MCF 10A (cell line): ENCODE measurements around the gene DET1. TPM values are rescaled to one million over a fixed set of nuclear protein-coding genes. Genes with fewer than 3 reads are reported as not detected.

Experiments
- Bru-seq: library from RNA; stranded (reverse); fragments of 400-500 nt; gene quantifications from one replicate; lab custom pipeline; 2021; lab: Mats Ljungman, UMichigan
- BruChase-seq, 2 experiments: library from RNA; stranded (reverse); fragments of 400-500 nt; gene quantifications; one replicate each; lab custom pipeline; 2021; lab: Mats Ljungman, UMichigan
- BruUV-seq: library from RNA; stranded (reverse); fragments of 400-500 nt; replicated peaks from 2 replicates; lab custom pipeline; 2021; lab: Mats Ljungman, UMichigan
- CTCF ChIA-PET: fragments of 300-600 bp; sonication (Branson Sonifier 250); formaldehyde crosslinking; extraction: SDS; loops from one replicate; lab custom pipeline; 2021; ENCODE audit warnings: antibody characterized with exemption, inconsistent platforms; lab: Yijun Ruan, JAX
- POLR2A ChIA-PET: fragments of 300-600, 350-650 bp; sonication (Branson Sonifier 250); formaldehyde crosslinking; extraction: SDS; loops from one replicate; lab custom pipeline; 2020; ENCODE audit warnings: antibody characterized with exemption, inconsistent platforms; lab: Yijun Ruan, JAX
- DNase-seq: peaks from one replicate; pipeline ENCODE4 v3.0.0-alpha.2; 2018; ENCODE audit not compliant: unreplicated experiment
- H3K27ac Mint-ChIP-seq: one replicate; pipeline ENCODE4 v1.8.0; 2022; ENCODE audit warnings: mild to moderate bottlenecking, low read depth, mixed read lengths; ENCODE audit not compliant: unreplicated experiment
- H3K27me3 Mint-ChIP-seq: one replicate; pipeline ENCODE4 v1.8.0; 2022; ENCODE audit warnings: mixed read lengths; ENCODE audit not compliant: insufficient read depth, unreplicated experiment
- H3K36me3 Mint-ChIP-seq: one replicate; pipeline ENCODE4 v1.8.0; 2022; ENCODE audit warnings: mild to moderate bottlenecking, moderate library complexity, mixed read lengths; ENCODE audit not compliant: insufficient read depth, unreplicated experiment
- H3K4me1 Mint-ChIP-seq: one replicate; pipeline ENCODE4 v1.8.0; 2022; ENCODE audit warnings: mixed read lengths; ENCODE audit not compliant: insufficient read depth, unreplicated experiment
- H3K4me3 Mint-ChIP-seq: one replicate; pipeline ENCODE4 v1.8.0; 2022; ENCODE audit warnings: mild to moderate bottlenecking, moderate library complexity, mixed read lengths; ENCODE audit not compliant: unreplicated experiment
- H3K9me3 Mint-ChIP-seq: one replicate; pipeline ENCODE4 v1.8.0; 2022; ENCODE audit warnings: mixed read lengths; ENCODE audit not compliant: unreplicated experiment
- CTCF ChIP-seq: fragments of 200-600 bp; IDR thresholded peaks from one replicate; pipeline ENCODE4 v1.8.0; 2022; ENCODE audit warnings: antibody characterized with exemption, mild to moderate bottlenecking; ENCODE audit not compliant: unreplicated experiment
- intact Hi-C: fragments of 100-400 bp; cut with micrococcal nuclease; formaldehyde crosslinking; loops from 2 replicates; pipeline ENCODE4 v1.14.1; 2022
- long read RNA-seq: library from polyadenylated mRNA; stranded (forward); transcript quantifications from one replicate; pipeline ENCODE4 v2.0.0, GENCODE V29; 2022
- total RNA-seq: library from RNA; stranded (reverse); gene quantifications from 2 replicates; pipeline ENCODE4 v1.2.3, GENCODE V29; 2022

Gene DET1
- total RNA-seq (5.1 and 7.6 TPM in 2 replicates), Bru-seq, nascent RNA (percentile 56 among the genes with signal in this experiment), BruChase-seq, experiment 1, labeled RNA remaining after a 6-hour chase (percentile 66 among the genes with signal in this experiment), BruChase-seq, experiment 2, labeled RNA remaining after a 2-hour chase (percentile 71 among the genes with signal in this experiment)
- long read RNA-seq, transcript DET1-201 (5 exons, 2,267 nt) = major isoform, 7 of 21 reads
- long read RNA-seq, partial matches to known transcripts = 3 of 21 reads
- long read RNA-seq, other reads (novel, unspliced or antisense) = 6 of 21 reads

GRCh38 chr15:88546248-88547129, at the start of gene DET1:
Gene DET1 (minus strand): TSS chr15:88546681. CDS start chr15:88531705, 14,976 bp downstream.
- Mint-ChIP-seq H3K27ac (peak within 1 kb of the TSS; percentile 78), H3K4me3 (peak within 1 kb of the TSS; percentile 79), H3K9me3 (no peaks in the 10 kb centered on the region), H3K4me1 (no peaks in the 10 kb centered on the region), H3K36me3 (no peaks in the 10 kb centered on the region), H3K27me3 (no peaks in the 10 kb centered on the region)
- BruUV-seq = TSS peak; percentile 73
- CTCF ChIA-PET = no interaction called here
- intact Hi-C loops = loop anchor here (5.0 kb wide), 2 partner anchors 76 to 79 kb away; partner anchors contain the start of genes AEN, MRPL46 and MRPS11
- peak; percentile 96 for DNase-seq
- TF ChIP-seq CTCF = peak; percentile 45
- POLR2A ChIA-PET = no interaction called here

- ChIA-PET POLR2A (no interaction called here), CTCF (no interaction called here)
- intact Hi-C loops = no loop called here
- H3K9me3 Mint-ChIP-seq = no peaks in the 10 kb centered on the region
- DNase-seq = no peak
- H3K4me3 Mint-ChIP-seq = no peak overlapping the region
- H3K27ac Mint-ChIP-seq = no peak overlapping the region
- no TSS peak for BruUV-seq
- H3K27me3 Mint-ChIP-seq = no peaks in the 10 kb centered on the region
- no peaks in the 10 kb centered on the region for H3K4me1 Mint-ChIP-seq
- no peaks in the 10 kb centered on the region for H3K36me3 Mint-ChIP-seq
- TF ChIP-seq CTCF = no peak
These were observed 44.9 kb upstream of the DET1 start for GRCh38 chr15:88591384-88591783.

GRCh38 chr15:88590759-88591158, 44.3 kb upstream of the DET1 start:
- intact Hi-C loops = no loop called here
- POLR2A ChIA-PET = no interaction called here
- no TSS peak for BruUV-seq
- no peaks in the 10 kb centered on the region for H3K4me1 Mint-ChIP-seq
- CTCF ChIA-PET = no interaction called here
- H3K27me3 Mint-ChIP-seq = peaks cover 5% of the 10 kb centered on the region
- DNase-seq = no peak
- H3K4me3 Mint-ChIP-seq = no peak overlapping the region
- no peaks in the 10 kb centered on the region for H3K36me3 Mint-ChIP-seq
- no peaks in the 10 kb centered on the region for H3K9me3 Mint-ChIP-seq
- no peak for TF ChIP-seq CTCF
- no peak overlapping the region for H3K27ac Mint-ChIP-seq
